Measurements from ENCODE around the gene SFSWAP. TPM values are rescaled to one million over a fixed set of nuclear protein-coding genes. Genes with fewer than 3 reads are reported as not detected.
A peak's percentile ranks its signal among the peaks of the same experiment; 100 is the strongest.
"Not testable (repeated sequence)": the region's sequence is repeated elsewhere in the genome, so short reads cannot be mapped to it uniquely, and the experiment has no call there.

The SFSWAP gene
- total RNA-seq, 1 experiment from 2014 or later = 30.1 TPM

- DNase-seq (ENCODE audit: low spot score) = no peak
These were observed 47.3 kb downstream of the SFSWAP start for GRCh38 chr12:131758016-131758739.

- no peak for DNase-seq (ENCODE audit: low spot score)
These were observed 48.3 kb downstream of the SFSWAP start for GRCh38 chr12:131759176-131759575.

- DNase-seq (ENCODE audit: low spot score) = no peak
These were observed 50.7 kb downstream of the SFSWAP start for GRCh38 chr12:131761638-131762037.

GRCh38 chr12:131764738-131765137 lies 53.8 kb downstream of the SFSWAP start:
- DNase-seq (ENCODE audit: low spot score) = no peak

- DNase-seq (ENCODE audit: low spot score) = no peak
These were observed 55.1 kb downstream of the SFSWAP start for GRCh38 chr12:131765961-131766360.

- no peak for DNase-seq (ENCODE audit: low spot score)
These were observed 55.7 kb downstream of the SFSWAP start for GRCh38 chr12:131766382-131767107.

DNA sequence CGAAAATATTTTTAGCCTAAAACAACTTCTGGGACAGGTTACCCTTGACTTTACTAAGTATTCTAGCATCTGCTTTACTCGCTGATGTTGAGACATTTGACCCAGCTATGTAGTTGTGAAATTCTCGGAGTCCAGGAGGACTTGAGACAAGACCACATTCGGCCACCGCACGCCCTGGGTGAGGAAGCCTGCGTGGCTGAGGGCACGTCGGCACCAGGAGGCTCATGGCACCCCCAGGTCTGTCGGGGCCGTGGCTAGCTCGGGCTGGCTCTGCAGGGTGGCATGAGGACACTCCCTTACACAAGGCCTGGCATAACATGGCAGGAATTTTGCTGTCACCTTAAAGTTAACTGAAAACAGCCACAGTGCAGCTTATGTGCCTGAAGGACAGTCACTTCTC lies 59.2 kb downstream of the SFSWAP start:
- DNase-seq (ENCODE audit: low spot score) = no peak

DNA sequence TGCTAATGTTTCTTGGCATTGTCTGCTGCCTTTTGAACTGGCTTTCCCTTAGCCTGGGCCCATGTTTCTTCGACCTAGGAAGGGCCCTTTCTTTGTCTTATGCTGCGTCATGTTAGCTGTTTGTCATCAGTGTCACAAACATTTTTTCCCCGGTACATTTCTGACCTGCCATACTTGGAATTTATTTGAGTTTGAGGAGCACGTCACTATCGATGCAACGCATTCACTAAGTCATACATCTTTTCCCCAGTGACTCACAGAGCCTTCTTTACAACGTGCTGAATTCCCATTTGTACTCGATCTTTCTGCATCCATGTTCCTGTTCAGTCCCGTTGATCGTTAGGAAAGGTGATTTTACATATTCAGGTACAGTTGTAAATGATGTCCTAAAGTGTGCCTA lies 61.1 kb downstream of the SFSWAP start:
- DNase-seq (ENCODE audit: low spot score) = no peak

- no peak for DNase-seq (ENCODE audit: low spot score)
These were observed 62.8 kb downstream of the SFSWAP start for GRCh38 chr12:131773582-131774221.

DNA sequence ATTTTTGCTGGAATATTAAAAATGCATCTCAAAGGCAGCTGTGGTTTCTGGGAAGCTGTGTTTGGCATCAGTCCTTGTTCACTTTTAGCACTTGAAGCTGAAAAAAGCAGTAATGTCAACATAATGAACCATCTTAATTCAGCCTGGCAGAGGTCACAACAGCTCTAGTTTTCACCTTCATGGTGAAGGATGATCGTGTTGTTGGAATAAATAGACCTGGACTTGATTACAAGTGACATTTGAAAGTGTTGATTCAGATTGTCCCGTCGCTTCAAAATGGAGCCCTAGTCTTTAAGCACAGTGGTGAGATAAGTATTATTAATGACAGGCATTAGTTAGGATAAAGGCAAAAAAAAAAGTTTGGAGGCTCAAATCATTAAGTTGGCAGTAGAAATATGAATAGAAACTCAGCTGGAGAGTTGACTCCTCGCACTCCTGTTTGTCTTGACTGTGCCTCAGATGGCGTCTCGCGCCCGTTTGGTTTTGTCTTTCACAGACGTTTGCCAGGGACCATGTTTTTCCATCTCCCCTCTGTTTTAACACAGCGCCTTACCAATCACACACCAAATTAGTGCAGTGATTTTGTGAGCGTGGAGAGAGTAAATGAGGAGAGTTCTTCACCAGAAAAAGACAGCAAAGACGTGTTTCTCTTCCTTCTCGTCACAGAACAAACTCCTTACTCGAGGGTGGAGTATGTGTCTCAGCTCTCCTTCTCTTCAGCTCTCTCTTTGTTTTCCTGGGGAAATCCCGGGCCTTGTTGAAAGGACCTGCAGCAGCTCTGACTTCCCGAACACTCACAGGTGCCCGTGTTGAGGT lies 63.9 kb downstream of the SFSWAP start:
- no peak for DNase-seq (ENCODE audit: low spot score)

DNA sequence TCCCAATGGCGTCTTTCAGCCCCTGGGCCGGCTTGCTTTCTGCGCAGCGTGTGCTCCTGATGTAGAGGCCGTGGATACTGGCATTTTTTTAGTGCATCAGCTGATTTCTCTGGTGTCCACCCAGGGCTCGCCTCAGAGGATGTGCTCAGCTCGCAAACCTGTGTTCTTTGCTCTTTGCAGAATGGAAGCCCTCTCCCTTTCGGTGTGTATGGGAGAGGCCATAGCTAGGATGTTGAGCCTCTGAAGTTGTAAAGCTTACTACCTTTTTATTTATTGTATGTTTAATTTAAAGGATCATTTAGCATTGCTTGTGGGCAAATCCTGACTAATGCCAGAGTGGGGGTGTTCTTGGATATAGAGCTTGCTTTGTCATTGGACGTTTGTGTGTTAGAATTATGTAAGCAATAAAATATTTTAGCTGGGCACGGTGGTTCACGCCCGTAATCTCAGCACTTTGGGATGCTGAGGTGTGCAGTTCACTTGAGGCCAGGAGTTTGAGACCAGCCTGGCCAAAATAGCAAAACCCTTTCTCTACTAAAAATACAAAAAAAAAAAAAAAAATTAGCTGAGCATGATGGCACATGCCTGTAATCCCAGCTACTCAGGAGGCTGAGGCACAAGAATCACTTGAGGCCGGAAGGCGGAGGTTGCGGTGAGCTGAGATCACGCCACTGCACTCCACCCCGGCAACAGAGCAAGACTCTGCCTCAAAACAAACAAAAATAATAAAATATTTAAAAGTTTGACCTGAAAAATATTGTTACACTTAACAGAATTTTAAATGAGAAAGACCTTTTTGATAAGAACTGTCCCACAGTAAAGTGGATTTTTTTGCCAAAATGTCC lies 64.7 kb downstream of the SFSWAP start:
- no peak for DNase-seq (ENCODE audit: low spot score)

DNA sequence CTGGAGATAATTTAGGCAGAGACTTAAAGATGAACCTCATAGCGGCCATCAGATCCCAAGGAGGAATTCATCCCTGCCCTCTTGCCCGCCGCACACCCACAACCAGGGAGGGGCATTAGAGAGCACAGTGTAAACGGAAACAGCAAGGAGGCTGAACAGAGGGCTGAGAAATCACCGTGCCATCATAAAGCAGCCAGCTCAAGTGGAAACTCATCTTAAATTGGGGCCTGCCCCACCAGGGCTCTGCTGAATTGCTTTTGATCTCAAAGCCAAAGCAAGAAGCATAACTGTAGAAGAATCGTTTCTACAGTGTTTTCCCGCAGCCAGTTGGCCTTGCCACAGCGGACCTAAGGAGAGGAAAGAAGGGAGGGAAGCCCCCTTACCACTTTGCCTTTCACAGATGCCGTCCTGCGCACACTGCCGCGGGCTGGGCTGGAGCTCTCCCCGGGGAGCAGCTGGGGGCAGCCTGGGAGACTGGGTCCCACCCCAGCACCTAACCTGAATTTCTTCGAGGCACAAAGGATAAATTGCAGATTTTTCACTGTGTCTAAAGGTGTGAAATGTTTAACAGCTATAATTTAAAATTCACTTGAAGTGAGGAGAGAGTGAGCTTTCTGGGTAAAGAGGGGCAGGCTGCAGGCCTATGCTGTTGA lies 65.5 kb downstream of the SFSWAP start:
- DNase-seq (ENCODE audit: low spot score) = no peak

- DNase-seq (ENCODE audit: low spot score) = not testable (repeated sequence)
These were observed 66.4 kb downstream of the SFSWAP start for GRCh38 chr12:131777269-131777668.

GRCh38 chr12:131779027-131779426 lies 68.1 kb downstream of the SFSWAP start:
- DNase-seq (ENCODE audit: low spot score) = no peak

DNA sequence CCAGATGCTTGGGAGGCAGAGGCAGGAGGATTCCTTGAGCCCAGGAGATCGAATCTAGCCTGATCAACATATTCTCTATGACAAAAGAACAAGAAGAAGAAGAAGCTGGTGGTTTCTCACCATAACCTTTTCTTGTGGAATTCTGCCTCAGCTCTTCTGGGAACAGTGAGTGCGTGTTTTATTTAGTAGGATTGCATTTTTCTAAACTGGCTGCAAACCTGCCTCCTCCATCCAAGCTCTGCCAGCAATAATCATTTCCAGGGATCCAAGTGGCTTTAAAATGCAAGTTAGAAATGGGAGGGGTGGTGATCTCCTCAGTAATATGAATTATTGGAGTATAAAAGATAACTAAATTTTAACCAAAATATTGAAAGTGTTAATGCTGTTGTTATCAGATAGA lies 71.2 kb downstream of the SFSWAP start:
- DNase-seq (ENCODE audit: low spot score) = no peak

- peak; percentile 89 for DNase-seq (ENCODE audit: low spot score)
These were observed 73.1 kb downstream of the SFSWAP start for GRCh38 chr12:131783915-131784541.

- no peak for DNase-seq (ENCODE audit: low spot score)
These were observed 74.2 kb downstream of the SFSWAP start for GRCh38 chr12:131784909-131785762.

DNA sequence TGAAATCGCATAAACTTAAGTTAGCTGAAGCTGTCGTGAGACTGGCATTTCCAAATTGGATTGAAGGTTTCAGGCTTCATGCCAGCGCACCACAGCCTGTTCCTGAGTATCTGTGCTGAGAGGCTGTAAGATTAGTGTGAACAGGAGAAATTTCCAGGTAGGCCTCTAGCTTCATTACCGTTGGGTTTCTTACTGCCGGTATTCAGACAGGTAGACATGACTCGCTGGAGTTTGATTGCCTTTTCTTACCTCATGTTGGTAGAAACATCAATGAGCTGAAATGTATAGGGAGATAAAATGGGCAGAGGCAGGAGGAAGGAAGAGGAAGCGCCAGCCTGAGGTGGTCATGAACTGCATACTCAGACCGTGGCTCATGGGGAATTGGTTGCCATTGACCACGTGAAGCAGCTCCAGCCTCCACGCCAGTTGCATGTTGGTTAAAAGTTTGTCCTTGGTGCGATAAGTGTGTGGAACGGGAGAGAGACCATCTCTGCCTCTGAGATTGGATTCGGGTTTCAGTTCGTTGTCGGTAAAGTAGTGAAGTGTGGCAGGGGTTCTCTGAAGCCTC lies 75.0 kb downstream of the SFSWAP start:
- no peak for DNase-seq (ENCODE audit: low spot score)

GRCh38 chr12:131786331-131786730 lies 75.4 kb downstream of the SFSWAP start:
- no peak for DNase-seq (ENCODE audit: low spot score)

All from A172 (cell line).